HEK293T (cell line): ENCODE data around the gene FBN2.

Experiments
- CTCF ChIA-PET: fragments of 350-600 bp; formaldehyde crosslinking; extraction: SDS; loops from one replicate; lab custom pipeline; 2021; ENCODE audit warnings: antibody characterized with exemption, inconsistent platforms; lab: Yijun Ruan, JAX
- POLR2A ChIA-PET: fragments of 350-600 bp; formaldehyde crosslinking; extraction: SDS; loops from one replicate; lab custom pipeline; 2020; ENCODE audit warnings: antibody characterized with exemption, inconsistent platforms; lab: Yijun Ruan, JAX
- DNase-seq: peaks from one replicate; pipeline ENCODE4 v3.0.0; 2012; ENCODE audit warnings: mixed read lengths; ENCODE audit errors: extremely low spot score
- ARNT ChIP-seq: fragments of 450-650 bp; IDR thresholded peaks from 2 replicates; pipeline ENCODE4 v1.6.1; 2017; ENCODE audit warnings: mild to moderate bottlenecking
- BHLHE40 ChIP-seq: fragments of 450-650 bp; IDR thresholded peaks from 2 replicates; pipeline ENCODE4 v1.6.1; 2016; ENCODE audit warnings: mild to moderate bottlenecking, moderate library complexity, borderline replicate concordance
- CTBP1 ChIP-seq: fragments of 450-650 bp; IDR thresholded peaks from 2 replicates; pipeline ENCODE4 v1.6.1; 2016; ENCODE audit warnings: borderline replicate concordance
- ELF4 ChIP-seq: fragments of 450-650 bp; IDR thresholded peaks from 2 replicates; pipeline ENCODE4 v1.6.1; 2017; ENCODE audit warnings: antibody characterized with exemption
- FOXA1 ChIP-seq: fragments of 450-650 bp; IDR thresholded peaks from 2 replicates; pipeline ENCODE4 v1.6.1; 2016; ENCODE audit warnings: mild to moderate bottlenecking
- FOXK2 ChIP-seq: fragments of 450-650 bp; IDR thresholded peaks from 2 replicates; pipeline ENCODE4 v1.6.1; 2016; ENCODE audit warnings: mild to moderate bottlenecking
- FOXM1 ChIP-seq: fragments of 450-650 bp; IDR thresholded peaks from 2 replicates; pipeline ENCODE4 v1.6.1; 2017; ENCODE audit warnings: mild to moderate bottlenecking, borderline replicate concordance
- HDGF ChIP-seq: fragments of 450-650 bp; IDR thresholded peaks from 2 replicates; pipeline ENCODE4 v1.6.1; 2017; ENCODE audit warnings: antibody characterized with exemption, borderline replicate concordance
- L3MBTL2 ChIP-seq: fragments of 450-650 bp; conservative IDR thresholded peaks from 2 replicates; pipeline ENCODE4 v1.6.1; 2016; ENCODE audit warnings: mild to moderate bottlenecking
- LEF1 ChIP-seq: fragments of 450-650 bp; IDR thresholded peaks from 2 replicates; pipeline ENCODE4 v1.6.1; 2017; ENCODE audit warnings: mild to moderate bottlenecking, borderline replicate concordance
- NFRKB ChIP-seq: fragments of 450-650 bp; IDR thresholded peaks from 2 replicates; pipeline ENCODE4 v1.6.1; 2016; ENCODE audit warnings: mild to moderate bottlenecking, moderate library complexity
- SP1 ChIP-seq: fragments of 450-650 bp; IDR thresholded peaks from 2 replicates; pipeline ENCODE4 v1.6.1; 2017
- SUZ12 ChIP-seq: fragments of 450-650 bp; IDR thresholded peaks from 2 replicates; pipeline ENCODE4 v1.6.1; 2016; ENCODE audit warnings: mild to moderate bottlenecking
- TARDBP ChIP-seq: fragments of 450-650 bp; IDR thresholded peaks from 2 replicates; pipeline ENCODE4 v1.6.1; 2016
- ZNF384 ChIP-seq: fragments of 450-650 bp; IDR thresholded peaks from 2 replicates; pipeline ENCODE4 v1.6.1; 2016
- TF ChIP-seq, protein P1 (sequence below): fragments of 450-650 bp; IDR thresholded peaks from 2 replicates; pipeline ENCODE4 v1.6.1; 2016

The FBN2 gene

DNA sequence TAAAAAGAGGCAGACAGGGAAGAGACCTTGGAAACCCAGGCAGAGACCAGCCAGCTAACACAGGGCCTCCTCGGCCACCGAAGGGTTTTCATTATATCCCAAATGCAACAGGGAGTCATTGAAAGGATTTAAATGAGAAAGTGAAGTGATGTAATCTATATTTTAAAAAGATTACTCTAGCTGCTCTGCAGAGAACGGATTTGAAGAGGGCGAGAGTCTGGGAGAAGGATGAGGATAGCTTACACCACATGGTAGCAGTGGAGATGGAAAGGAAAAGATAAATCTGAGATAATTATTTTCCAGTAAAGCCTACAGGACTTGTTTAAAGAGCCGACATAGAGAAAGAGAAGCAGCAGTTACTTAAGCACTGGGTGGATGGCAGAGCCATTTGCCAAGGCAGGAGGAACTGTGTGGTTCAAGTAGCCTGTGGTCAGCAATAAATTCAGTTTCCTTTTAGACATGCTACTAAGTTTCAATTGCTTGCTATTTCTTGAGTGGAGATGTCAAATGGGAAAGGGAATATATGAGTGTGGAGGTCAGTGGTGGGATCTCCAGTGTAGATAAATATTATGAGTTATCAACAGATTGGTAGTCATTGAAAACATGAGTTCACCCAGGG, 9.3 kb downstream of the FBN2 start:
- TF ChIP-seq LEF1 (no peak), SP1 (no peak), ARNT (no peak), ELF4 (no peak), L3MBTL2 (no peak), CTBP1 (no peak), FOXM1 (no peak), TARDBP (no peak), FOXK2 (no peak), FOXA1 (no peak)
- TF ChIP-seq, protein P1, sequence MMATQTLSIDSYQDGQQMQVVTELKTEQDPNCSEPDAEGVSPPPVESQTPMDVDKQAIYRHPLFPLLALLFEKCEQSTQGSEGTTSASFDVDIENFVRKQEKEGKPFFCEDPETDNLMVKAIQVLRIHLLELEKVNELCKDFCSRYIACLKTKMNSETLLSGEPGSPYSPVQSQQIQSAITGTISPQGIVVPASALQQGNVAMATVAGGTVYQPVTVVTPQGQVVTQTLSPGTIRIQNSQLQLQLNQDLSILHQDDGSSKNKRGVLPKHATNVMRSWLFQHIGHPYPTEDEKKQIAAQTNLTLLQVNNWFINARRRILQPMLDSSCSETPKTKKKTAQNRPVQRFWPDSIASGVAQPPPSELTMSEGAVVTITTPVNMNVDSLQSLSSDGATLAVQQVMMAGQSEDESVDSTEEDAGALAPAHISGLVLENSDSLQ, result no peak
- CTCF ChIA-PET, result interaction anchor here (0.6 kb wide), 1 partner anchor 602 kb away, joined by 3 read pairs; no protein-coding TSS in a partner anchor
- DNase-seq, result no peak
- POLR2A ChIA-PET, result interaction anchor here (1.2 kb wide), 1 partner anchor 9 kb away, joined by 3 read pairs; no protein-coding TSS in a partner anchor

DNA sequence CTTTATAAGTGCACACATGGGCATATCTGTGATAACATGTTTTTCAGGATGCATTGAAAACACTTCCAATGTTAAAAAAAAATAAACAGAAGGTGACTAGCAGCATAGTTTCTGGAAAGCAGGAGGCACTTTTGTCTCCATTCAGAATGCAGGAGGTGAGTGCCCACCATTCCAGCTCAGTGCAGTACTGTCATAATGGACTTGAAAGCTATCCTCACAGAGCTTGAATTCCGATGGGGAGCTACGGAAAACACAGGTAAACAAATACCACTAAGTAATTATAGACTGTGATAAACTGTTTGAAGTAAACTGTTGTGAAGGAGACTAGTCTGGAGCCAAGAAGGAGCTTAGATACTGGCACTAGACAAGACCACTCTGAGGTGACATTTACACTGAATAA, 9.9 kb downstream of the FBN2 start:
- CTCF ChIA-PET, result no interaction called here
- POLR2A ChIA-PET, result interaction anchor here (1.2 kb wide), 1 partner anchor 9 kb away, joined by 3 read pairs; no protein-coding TSS in a partner anchor
- no peak for DNase-seq
- no peak for TF ChIP-seq ARNT
- no peak for TF ChIP-seq HDGF
- TF ChIP-seq ELF4, result no peak
- no peak for TF ChIP-seq TARDBP
- TF ChIP-seq FOXA1, result no peak
- no peak for TF ChIP-seq SP1
- TF ChIP-seq, protein P1, result no peak
- no peak for TF ChIP-seq LEF1
- TF ChIP-seq NFRKB, result no peak
- TF ChIP-seq FOXM1, result no peak
- TF ChIP-seq L3MBTL2, result no peak
- TF ChIP-seq CTBP1, result no peak
- no peak for TF ChIP-seq FOXK2
- TF ChIP-seq BHLHE40, result no peak
- TF ChIP-seq SUZ12, result no peak
- no peak for TF ChIP-seq ZNF384

DNA sequence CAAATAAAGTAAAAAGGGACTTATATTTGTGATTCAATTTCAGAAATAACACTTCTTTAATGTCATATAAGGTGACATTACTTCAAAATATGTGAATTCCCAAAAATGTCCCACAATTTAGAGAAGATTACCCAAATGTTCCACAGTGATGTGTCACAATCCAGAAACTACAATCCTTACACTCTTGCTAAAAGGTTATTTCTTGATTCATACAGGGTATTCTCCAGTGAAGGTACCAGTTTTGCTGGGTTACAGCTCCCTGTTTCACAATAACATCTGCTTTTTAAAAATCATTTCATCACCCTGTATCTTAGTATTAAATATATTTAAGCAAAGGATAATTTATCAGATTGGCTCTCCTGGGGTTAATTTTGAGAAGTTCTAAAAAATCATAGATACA, 11.0 kb downstream of the FBN2 start:
- CTCF ChIA-PET, result no interaction called here
- POLR2A ChIA-PET, result no interaction called here
- DNase-seq, result no peak
- no peak for TF ChIP-seq NFRKB
- TF ChIP-seq BHLHE40, result no peak

DNA sequence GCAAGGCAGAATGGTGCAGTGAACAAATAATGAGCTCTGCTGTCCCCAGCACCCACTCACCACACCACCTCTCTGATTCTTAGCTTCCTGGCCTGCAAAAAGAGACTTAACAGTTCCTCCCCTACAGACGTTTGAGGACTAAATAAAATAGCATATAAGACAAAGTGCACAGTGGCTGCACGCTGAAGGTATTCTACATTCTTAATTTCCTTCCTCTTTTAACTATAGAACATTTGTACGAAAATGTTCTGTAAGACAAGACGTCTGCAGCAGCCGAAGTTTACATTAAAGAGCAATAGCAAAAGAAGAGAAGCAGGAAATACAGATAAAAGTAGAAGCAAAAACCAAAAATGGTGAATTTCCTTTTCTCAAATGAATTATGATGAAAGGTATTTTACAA, 15.7 kb downstream of the FBN2 start:
- no peak for TF ChIP-seq TARDBP
- no peak for TF ChIP-seq FOXA1
- TF ChIP-seq ELF4, result no peak
- no peak for TF ChIP-seq FOXM1
- no peak for TF ChIP-seq BHLHE40
- no peak for TF ChIP-seq ARNT
- TF ChIP-seq LEF1, result no peak
- no peak for TF ChIP-seq FOXK2
- no peak for TF ChIP-seq NFRKB
- no peak for TF ChIP-seq CTBP1
- no peak for TF ChIP-seq L3MBTL2
- no peak for TF ChIP-seq SP1
- TF ChIP-seq SUZ12, result no peak
- TF ChIP-seq, protein P1, result no peak
- TF ChIP-seq ZNF384, result no peak
- no peak for DNase-seq
- POLR2A ChIA-PET, result interaction anchor here (0.5 to 0.9 kb wide), 2 partner anchors 14 to 444 kb away, joined by 3 read pairs; no protein-coding TSS in a partner anchor
- CTCF ChIA-PET, result no interaction called here

DNA sequence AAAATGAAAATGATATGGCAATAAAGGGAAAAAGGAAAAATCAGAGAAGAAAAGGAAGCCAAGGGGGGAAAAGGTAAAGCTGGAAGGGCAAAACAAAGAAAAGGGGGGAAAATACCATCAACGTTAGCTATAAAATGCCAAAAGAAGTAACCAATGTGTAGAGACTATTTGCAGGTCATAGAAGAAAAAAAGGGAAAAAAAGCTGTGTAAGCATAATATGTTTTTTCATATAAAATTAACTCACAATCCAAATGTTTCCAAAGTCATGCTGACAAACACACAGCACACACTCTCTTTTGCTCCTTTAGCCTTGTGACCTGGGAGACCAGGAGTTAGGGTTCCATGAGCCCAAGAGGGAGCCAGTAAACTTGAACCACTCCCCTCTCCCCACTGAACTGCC, 18.2 kb downstream of the FBN2 start:
- TF ChIP-seq LEF1 (no peak), ELF4 (no peak), TARDBP (no peak), FOXM1 (no peak), FOXA1 (no peak), L3MBTL2 (no peak), FOXK2 (no peak), ARNT (no peak), BHLHE40 (no peak), ZNF384 (no peak), CTBP1 (no peak), HDGF (no peak), NFRKB (no peak)
- ChIA-PET POLR2A (no interaction called here), CTCF (no interaction called here)
- no peak for DNase-seq

DNA sequence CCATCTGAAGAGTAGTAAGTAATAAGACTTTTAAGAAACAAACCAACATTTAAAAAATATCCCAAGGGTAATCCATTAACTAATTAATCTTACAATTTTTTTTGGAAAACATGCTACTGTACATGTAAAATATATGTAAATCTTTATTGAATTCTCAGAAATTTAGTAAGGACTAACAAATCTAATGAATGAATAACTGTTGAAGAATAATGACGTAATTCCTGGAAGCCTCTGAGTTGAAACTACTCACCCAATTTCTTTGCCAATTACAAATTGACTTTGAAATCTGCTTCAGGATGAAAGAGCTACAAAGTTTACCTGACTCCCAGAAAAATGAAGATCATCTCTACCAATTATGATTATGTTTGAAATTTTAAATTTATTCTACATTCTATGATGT, 21.1 kb downstream of the FBN2 start:
- no peak for TF ChIP-seq TARDBP
- no peak for TF ChIP-seq ZNF384
- TF ChIP-seq HDGF, result no peak
- TF ChIP-seq L3MBTL2, result no peak
- TF ChIP-seq FOXK2, result no peak
- TF ChIP-seq NFRKB, result no peak
- TF ChIP-seq, protein P1, result no peak
- TF ChIP-seq ARNT, result no peak
- no peak for TF ChIP-seq BHLHE40
- TF ChIP-seq ELF4, result no peak
- TF ChIP-seq CTBP1, result no peak
- TF ChIP-seq SUZ12, result no peak
- TF ChIP-seq FOXA1, result no peak
- no peak for TF ChIP-seq SP1
- CTCF ChIA-PET, result no interaction called here
- DNase-seq, result no peak
- POLR2A ChIA-PET, result no interaction called here
